H1 (cell line): ENCODE measurements around the gene COL4A1. TPM values are rescaled to one million over a fixed set of nuclear protein-coding genes. Genes with fewer than 3 reads are reported as not detected.

Experiments used
- CTCF ChIA-PET: fragments of 300-600 bp; sonication (Branson Sonifier 250); formaldehyde crosslinking; loops from one replicate; lab custom pipeline; 2021; ENCODE audit not compliant: partially characterized antibody; lab: Charles Lee
- POLR2A ChIA-PET: fragments of 300-600 bp; sonication (Branson Sonifier 250); formaldehyde crosslinking; loops from one replicate; lab custom pipeline; 2021; ENCODE audit warnings: inconsistent platforms; ENCODE audit not compliant: partially characterized antibody; lab: Charles Lee
- DNase-seq, 2 experiments: peaks; one replicate each; pipeline versions ENCODE4 v3.0.0 to v3.0.0-alpha.2; 2010 to 2022; ENCODE audit warnings: low spot score in 2 of 2, low read depth in 1 of 2, mixed read lengths in 1 of 2
- FAIRE-seq: peaks from 2 replicates; lab custom pipeline; 2011; peaks lifted over from hg19 to GRCh38; lab: Jason Lieb, UNC
- H2AFZ ChIP-seq: 2 replicates; pipeline ENCODE4 v1.8.1; 2012; ENCODE audit warnings: low read length, inconsistent platforms
- H2AK5ac ChIP-seq: 2 replicates; pipeline ENCODE4 v1.6.1; 2013; ENCODE audit warnings: low read depth, low read length
- H2BK120ac ChIP-seq: replicated peaks from 2 replicates; pipeline ENCODE3; 2013; ENCODE audit warnings: low read depth, low read length, inconsistent platforms
- H2BK12ac ChIP-seq: 2 replicates; pipeline ENCODE4 v1.6.1; 2013; ENCODE audit warnings: low read depth, low read length
- H2BK15ac ChIP-seq: 2 replicates; pipeline ENCODE4 v1.6.1; 2013; ENCODE audit warnings: low read length
- H2BK20ac ChIP-seq: 2 replicates; pipeline ENCODE4 v1.6.1; 2013; ENCODE audit warnings: low read length
- H2BK5ac ChIP-seq: 2 replicates; pipeline ENCODE4 v1.6.1; 2013; ENCODE audit warnings: low read depth, low read length
- H3K14ac ChIP-seq: 2 replicates; pipeline ENCODE4 v1.6.1; 2013; ENCODE audit warnings: inconsistent platforms; ENCODE audit not compliant: insufficient read length
- H3K18ac ChIP-seq: 2 replicates; pipeline ENCODE4 v1.6.1; 2013; ENCODE audit warnings: low read length; ENCODE audit errors: extremely low read depth
- H3K23ac ChIP-seq: 2 replicates; pipeline ENCODE4 v1.6.1; 2013; ENCODE audit warnings: inconsistent platforms; ENCODE audit not compliant: insufficient read length
- H3K23me2 ChIP-seq: 2 replicates; pipeline ENCODE4 v1.6.1; 2013; ENCODE audit warnings: low read depth, low read length
- H3K27ac ChIP-seq: 2 replicates; pipeline ENCODE4 v1.6.1; 2011; ENCODE audit warnings: low read depth, low read length, inconsistent platforms
- H3K27me3 ChIP-seq, 4 experiments: replicated peaks in 1 of 4; 1 replicate in 1 of 4; 2 replicates in 3 of 4; pipeline versions ENCODE4 v1.6.1 to v1.8.1; 2011 to 2013; ENCODE audit warnings: low read length in 3 of 4, mild to moderate bottlenecking in 3 of 4, inconsistent platforms in 2 of 4, mixed read lengths in 2 of 4, moderate library complexity in 1 of 4; ENCODE audit not compliant: control insufficient read depth in 3 of 4, insufficient read depth in 3 of 4; ENCODE audit errors: extremely low read depth in 1 of 4
- H3K36me3 ChIP-seq, 4 experiments: 2 replicates each; pipeline versions ENCODE4 v1.6.1 to v1.8.1; 2011 to 2013; ENCODE audit warnings: mild to moderate bottlenecking in 4 of 4, low read length in 3 of 4, moderate library complexity in 2 of 4, control low read depth in 1 of 4, inconsistent platforms in 1 of 4; ENCODE audit not compliant: insufficient read depth in 4 of 4, control insufficient read depth in 2 of 4
- H3K4ac ChIP-seq: replicated peaks from 2 replicates; pipeline ENCODE3; 2013; ENCODE audit warnings: low read length, low read depth, mixed read lengths, inconsistent platforms; ENCODE audit not compliant: insufficient read length
- H3K4me1 ChIP-seq, 4 experiments: replicated peaks in 1 of 4; 1 replicate in 1 of 4; 2 replicates in 3 of 4; pipeline versions ENCODE4 v1.6.1 to v1.8.1; 2011 to 2013; ENCODE audit warnings: low read length in 3 of 4, inconsistent platforms in 2 of 4, mixed read lengths in 1 of 4; ENCODE audit not compliant: insufficient read depth in 4 of 4, control insufficient read depth in 3 of 4
- H3K4me2 ChIP-seq, 2 experiments: 2 replicates each; pipeline versions ENCODE4 v1.6.1 to v1.8.1; 2011 to 2013; ENCODE audit warnings: low read depth in 2 of 2, low read length in 2 of 2, control low read depth in 1 of 2, inconsistent platforms in 1 of 2, mild to moderate bottlenecking in 1 of 2; ENCODE audit not compliant: insufficient read depth in 1 of 2
- H3K4me3 ChIP-seq, 4 experiments: fragments of 200-600, 300-600 bp in 1 of 4; sonication (generic), shearing (Covaris generic), sonication (Bioruptor Twin) in 1 of 4; 2 replicates each; pipeline versions ENCODE4 v1.5.1 to v1.8.1; 2011 to 2016; ENCODE audit warnings: low read length in 4 of 4, low read depth in 3 of 4, control low read depth in 2 of 4, inconsistent platforms in 2 of 4, mild to moderate bottlenecking in 2 of 4, mixed read lengths in 1 of 4, moderate library complexity in 1 of 4; ENCODE audit not compliant: insufficient read depth in 2 of 4; ENCODE audit errors: extremely low read depth in 1 of 4
- H3K56ac ChIP-seq: replicated peaks from 2 replicates; pipeline ENCODE3; 2013; ENCODE audit warnings: low read depth, mild to moderate bottlenecking, mixed read lengths, low read length, inconsistent platforms; ENCODE audit not compliant: insufficient read length
- H3K79me1 ChIP-seq: 2 replicates; pipeline ENCODE4 v1.6.1; 2013; ENCODE audit warnings: low read depth, low read length, control low read depth
- H3K79me2 ChIP-seq, 2 experiments: 2 replicates each; pipeline versions ENCODE4 v1.6.1 to v1.8.1; 2012 to 2013; ENCODE audit warnings: low read length in 2 of 2, mild to moderate bottlenecking in 2 of 2, inconsistent platforms in 1 of 2; ENCODE audit not compliant: insufficient read depth in 2 of 2, control insufficient read depth in 1 of 2
- H3K9ac ChIP-seq, 4 experiments: replicated peaks in 1 of 4; 1 replicate in 1 of 4; 2 replicates in 3 of 4; pipeline versions ENCODE4 v1.6.1 to v1.8.1; 2011 to 2013; ENCODE audit warnings: low read depth in 3 of 4, low read length in 3 of 4, control low read depth in 2 of 4, mild to moderate bottlenecking in 2 of 4, moderate library complexity in 2 of 4, inconsistent platforms in 1 of 4; ENCODE audit errors: extremely low read depth in 1 of 4
- H3K9me3 ChIP-seq, 2 experiments: 2 replicates each; pipeline versions ENCODE4 v1.6.1 to v1.8.1; 2012 to 2013; ENCODE audit warnings: mild to moderate bottlenecking in 2 of 2, moderate library complexity in 2 of 2, control low read depth in 1 of 2, inconsistent platforms in 1 of 2, low read depth in 1 of 2, low read length in 1 of 2, mixed read lengths in 1 of 2; ENCODE audit not compliant: insufficient read depth in 2 of 2
- H4K20me1 ChIP-seq, 2 experiments: replicated peaks in 1 of 2; 2 replicates each; pipeline versions ENCODE3 to v1.8.1; 2011 to 2013; ENCODE audit warnings: inconsistent platforms in 2 of 2, low read length in 2 of 2, mild to moderate bottlenecking in 1 of 2; ENCODE audit not compliant: insufficient read depth in 2 of 2, control insufficient read depth in 1 of 2
- H4K5ac ChIP-seq: 2 replicates; pipeline ENCODE4 v1.6.1; 2013; ENCODE audit warnings: low read length, low read depth, mixed read lengths, inconsistent platforms; ENCODE audit not compliant: insufficient read length
- H4K8ac ChIP-seq: 2 replicates; pipeline ENCODE4 v1.8.0; 2013; ENCODE audit warnings: mild to moderate bottlenecking, moderate library complexity, low read length, inconsistent platforms; ENCODE audit not compliant: insufficient read depth; ENCODE audit errors: extremely low read depth
- H4K91ac ChIP-seq: replicated peaks from 2 replicates; pipeline ENCODE3; 2013; ENCODE audit warnings: low read length, mixed read lengths, inconsistent platforms; ENCODE audit not compliant: insufficient read length
- EZH2 ChIP-seq: fragments of 200-600 bp; sonication (generic); IDR thresholded peaks from 2 replicates; pipeline ENCODE4 v1.7.1; 2012; ENCODE audit warnings: low read depth, mild to moderate bottlenecking, moderate library complexity, low read length, inconsistent platforms; ENCODE audit not compliant: severe bottlenecking
- PHF8 ChIP-seq: fragments of 200-600 bp; sonication (generic); conservative IDR thresholded peaks from 2 replicates; pipeline ENCODE4 v1.7.1; 2012; ENCODE audit warnings: low read depth, mild to moderate bottlenecking, inconsistent platforms, low read length, moderate library complexity
- WGBS, 2 experiments: shearing (Covaris generic) in 1 of 2; methylation state at CpG; one replicate each; pipeline versions ENCODE4 v1.1.6 to v1.1.7; 2013 to 2015; ENCODE audit warnings: low lambda C conversion rate in 2 of 2, mixed read lengths in 2 of 2, inconsistent platforms in 1 of 2, low coverage in 1 of 2, missing lambda C conversion rate in 1 of 2; ENCODE audit not compliant: insufficient replicate concordance in 2 of 2, insufficient coverage in 1 of 2, insufficient read length in 1 of 2; ENCODE audit errors: extremely low coverage in 1 of 2, missing lambda C conversion rate in 1 of 2; 5-methylcytosine and 5-hydroxymethylcytosine counted together
- polyA plus RNA-seq, 7 experiments: library from polyadenylated mRNA; depleted of rRNA in 3 of 7; stranded (reverse) in 5 of 7; unstranded in 2 of 7; fragments of >200 nt in 5 of 7; fragments of 200-250 nt in 2 of 7; gene quantifications; 1 replicate in 5 of 7; 2 replicates in 1 of 7; 4 replicates in 1 of 7; pipeline versions ENCODE4 v1.2.1 to v1.2.3, GENCODE V29; 2011 to 2013; ENCODE audit warnings: missing spikeins in 2 of 7, mixed read lengths in 2 of 7
- total RNA-seq: library from RNA; stranded (reverse); fragmentation: NEBNext Ultra II Directional; extraction: Animal tissue kit (Norgen Biotek cat#: 25700); gene quantifications from 2 replicates; pipeline ENCODE4 v1.2.1, GENCODE V29; 2021

The COL4A1 gene
- total and polyA plus RNA-seq, 2 of the 8 experiments (the other 6 are each of a cell fraction or from before 2014, with no cell fraction given): 30.7 to 82.0 TPM

DNA sequence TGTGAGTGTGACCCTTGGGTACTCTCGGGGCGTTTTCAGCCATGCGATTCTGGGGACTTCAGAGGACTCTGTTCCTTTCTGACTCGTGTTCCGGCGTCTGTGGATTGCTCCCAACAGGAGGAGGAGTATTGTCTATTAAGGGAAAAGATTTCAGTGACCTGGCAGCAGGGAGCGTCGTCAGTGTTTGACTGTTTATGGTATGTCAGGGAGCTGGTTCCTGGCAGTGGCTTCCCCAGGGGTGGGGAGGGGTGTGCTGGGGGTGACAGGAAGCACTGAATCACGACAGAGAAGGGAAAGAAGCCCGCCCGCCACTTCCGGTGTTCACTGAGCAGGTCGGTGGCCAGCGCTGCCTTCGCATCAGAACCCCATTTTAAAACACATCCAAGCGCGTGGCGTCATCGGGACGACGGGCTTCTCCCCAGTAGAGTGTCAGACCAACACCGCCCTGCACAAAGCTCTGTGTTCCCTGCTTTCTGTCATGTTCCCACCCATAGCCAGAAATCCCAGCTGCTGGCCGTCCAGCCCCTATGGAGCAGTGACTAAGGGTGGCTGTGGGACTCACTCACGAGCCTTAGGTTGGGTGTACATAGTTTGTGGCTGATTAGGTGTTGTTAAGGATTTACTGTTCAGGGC is 34.0 kb upstream of the COL4A1 start:
- Histone ChIP-seq H3K79me1 (peaks cover 8% of the 10 kb centered on the region), H2BK5ac (no peak overlapping the region), H3K4me2 (no peak overlapping the region), H4K5ac (no peak overlapping the region), H4K8ac (no peak overlapping the region), H3K4me3 (no peak overlapping the region), H3K79me2 (no peaks in the 10 kb centered on the region), H3K9ac (no peak overlapping the region), H4K91ac (no peak overlapping the region), H3K9me3 (no peaks in the 10 kb centered on the region), H4K20me1 (peaks cover 4 to 6% of the 10 kb centered on the region in 2 experiments), H2BK20ac (no peak overlapping the region), H3K14ac (no peak overlapping the region), H2AK5ac (no peak overlapping the region), H3K4ac (no peak overlapping the region), H3K23ac (no peak overlapping the region), H3K27me3 (no peaks in the 10 kb centered on the region), H3K4me1 (peaks cover 3 to 20% (median 11%) of the 10 kb centered on the region in 4 experiments; a peak in 6 of 7 replicates), H2BK120ac (no peak overlapping the region), H3K56ac (no peak overlapping the region), H3K27ac (no peak overlapping the region), H2BK15ac (no peak overlapping the region), H2AFZ (no peak overlapping the region), H3K23me2 (no peaks in the 10 kb centered on the region), H2BK12ac (no peak overlapping the region), H3K18ac (no peak overlapping the region), H3K36me3 (no peaks in the 10 kb centered on the region)
- POLR2A ChIA-PET: interaction anchor here (0.9 to 1.0 kb wide), 2 partner anchors 28 to 78 kb away, joined by 3 read pairs; no protein-coding TSS in a partner anchor
- 87% methylated on average over 18 of the region's 24 CpGs; no CpG with 5 or more reads in 1 of the 2 experiments for WGBS, 2 experiments
- DNase-seq (no peak), FAIRE-seq (no peak)
- CTCF ChIA-PET: interaction anchor here (0.8 to 3.0 kb wide), 6 partner anchors 9 to 71 kb away, joined by 3 to 19 read pairs (median 6); no protein-coding TSS in a partner anchor
- no peak for TF ChIP-seq EZH2
- TF ChIP-seq PHF8: no peak
